ENCODE measurements around the gene SUPT4H1. TPM values are rescaled to one million over a fixed set of nuclear protein-coding genes. Genes with fewer than 3 reads are reported as not detected.

The SUPT4H1 gene
- total and polyA plus RNA-seq, 10 donors, result 37.8 to 106 (median 66.6) TPM

GRCh38 chr17:58330538-58330996 is 21.4 kb downstream of the SUPT4H1 start:
- peaks cover 0 to 24% (median 10%) of the 10 kb centered on the region in 6 donors for H3K36me3 ChIP-seq
- intact Hi-C loops (cut with DNase I; ENCODE audit: low total_unique reads), result no loop called here
- peak overlapping the region; percentile 36 to 100 (median 99) for H3K27ac ChIP-seq
- 10 to 59% (median 27%) methylated on average over 10 of the region's 10 CpGs for WGBS, 5 donors
- DNase-seq, result no peak
- peaks cover 0 to 10% (median 0%) of the 10 kb centered on the region in 7 donors for H3K27me3 ChIP-seq (replicated peaks in 1 of 7)
- H3K9me3 ChIP-seq, result no peaks in the 10 kb centered on the region
- H3K4me1 ChIP-seq, result peaks cover 7 to 83% (median 66%) of the 10 kb centered on the region in 6 donors
- TF ChIP-seq, protein P1, sequence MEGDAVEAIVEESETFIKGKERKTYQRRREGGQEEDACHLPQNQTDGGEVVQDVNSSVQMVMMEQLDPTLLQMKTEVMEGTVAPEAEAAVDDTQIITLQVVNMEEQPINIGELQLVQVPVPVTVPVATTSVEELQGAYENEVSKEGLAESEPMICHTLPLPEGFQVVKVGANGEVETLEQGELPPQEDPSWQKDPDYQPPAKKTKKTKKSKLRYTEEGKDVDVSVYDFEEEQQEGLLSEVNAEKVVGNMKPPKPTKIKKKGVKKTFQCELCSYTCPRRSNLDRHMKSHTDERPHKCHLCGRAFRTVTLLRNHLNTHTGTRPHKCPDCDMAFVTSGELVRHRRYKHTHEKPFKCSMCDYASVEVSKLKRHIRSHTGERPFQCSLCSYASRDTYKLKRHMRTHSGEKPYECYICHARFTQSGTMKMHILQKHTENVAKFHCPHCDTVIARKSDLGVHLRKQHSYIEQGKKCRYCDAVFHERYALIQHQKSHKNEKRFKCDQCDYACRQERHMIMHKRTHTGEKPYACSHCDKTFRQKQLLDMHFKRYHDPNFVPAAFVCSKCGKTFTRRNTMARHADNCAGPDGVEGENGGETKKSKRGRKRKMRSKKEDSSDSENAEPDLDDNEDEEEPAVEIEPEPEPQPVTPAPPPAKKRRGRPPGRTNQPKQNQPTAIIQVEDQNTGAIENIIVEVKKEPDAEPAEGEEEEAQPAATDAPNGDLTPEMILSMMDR (IDR thresholded peaks at IDR 0.05 in 8 of 11, conservative IDR thresholded peaks at IDR 0.05 in 3 of 11), result no peak
- TF ChIP-seq POLR2AphosphoS5 (IDR thresholded peaks at IDR 0.05) (peak in 1 of 3 donors; percentile 42), POLR2A (IDR thresholded peaks at IDR 0.05) (no peak)
- peak overlapping the region; percentile 90 to 100 (median 96) for H3K4me3 ChIP-seq

DNA sequence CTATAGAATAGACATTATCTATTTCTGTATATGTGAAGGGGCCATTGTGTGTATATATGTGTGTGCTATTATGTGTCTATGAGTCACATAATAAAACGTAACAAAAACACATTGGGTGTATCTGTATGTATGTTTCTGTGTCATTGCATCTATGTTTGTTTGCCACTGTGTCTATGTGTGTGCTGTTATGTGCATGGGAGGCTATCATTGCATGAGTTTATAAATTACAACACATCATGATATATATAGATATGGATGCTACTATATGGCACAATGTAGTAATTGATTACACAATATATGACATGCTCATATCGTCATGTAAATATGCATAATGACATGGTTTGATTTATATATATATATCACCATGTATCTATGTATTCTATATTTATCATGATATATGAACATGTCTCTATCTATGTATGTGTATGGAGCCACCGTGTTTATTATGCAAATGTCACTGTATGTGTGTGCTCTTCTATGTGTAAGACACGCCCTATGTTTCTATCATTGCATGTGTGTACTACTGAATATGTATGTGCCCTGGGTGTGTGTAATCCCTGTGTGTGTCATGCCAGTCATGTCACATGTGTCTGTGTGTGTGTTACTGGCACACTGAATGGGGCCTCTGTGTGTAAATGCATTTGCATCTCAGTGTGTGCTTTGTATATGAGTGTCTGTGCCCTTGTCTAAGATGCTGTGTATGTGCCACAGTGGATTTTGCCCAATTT is 22.0 kb downstream of the SUPT4H1 start:
- peaks cover 7 to 83% (median 66%) of the 10 kb centered on the region in 6 donors for H3K4me1 ChIP-seq
- DNase-seq, result no peak
- peak overlapping the region; percentile 36 to 100 (median 99) for H3K27ac ChIP-seq

GRCh38 chr17:58329035-58329809 is 22.8 kb downstream of the SUPT4H1 start:
- Histone ChIP-seq H3K9me3 (no peaks in the 10 kb centered on the region), H3K4me3 (peak overlapping the region; percentile 90 to 100 (median 96)), H3K27ac (peak overlapping the region; percentile 57 to 100 (median 99)), H3K36me3 (peaks cover 0 to 24% (median 10%) of the 10 kb centered on the region in 6 donors), H3K4me1 (peaks cover 0 to 83% (median 65%) of the 10 kb centered on the region in 6 donors), H3K27me3 (replicated peaks in 1 of 7) (peaks cover 0 to 24% (median 3%) of the 10 kb centered on the region in 7 donors)
- intact Hi-C loops (cut with DNase I; ENCODE audit: low total_unique reads), result no loop called here
- WGBS, 5 donors, result 10 to 18% (median 12%) methylated on average over 13 to 16 of the region's 16 CpGs
- peak; percentile 93 for DNase-seq
- TF ChIP-seq, protein P1 (IDR thresholded peaks at IDR 0.05 in 8 of 11, conservative IDR thresholded peaks at IDR 0.05 in 3 of 11), result peak; percentile 44 to 75 (median 53)
- TF ChIP-seq POLR2A (IDR thresholded peaks at IDR 0.05) (peak in 2 of 3 donors; percentile 7 to 27), POLR2AphosphoS5 (IDR thresholded peaks at IDR 0.05) (peak; percentile 62 to 95 (median 83))

More for the DNA sequence above, 22.0 kb downstream of the SUPT4H1 start:
- intact Hi-C loops (cut with DNase I; ENCODE audit: low total_unique reads), result no loop called here
- H3K36me3 ChIP-seq, result peaks cover 0 to 24% (median 10%) of the 10 kb centered on the region in 6 donors
- 25 to 35% (median 26%) methylated on average over 4 of the region's 4 CpGs for WGBS, 5 donors
- no peaks in the 10 kb centered on the region for H3K9me3 ChIP-seq
- peak overlapping the region; percentile 90 to 100 (median 96) for H3K4me3 ChIP-seq
- peaks cover 0 to 16% (median 0%) of the 10 kb centered on the region in 7 donors for H3K27me3 ChIP-seq (replicated peaks in 1 of 7)
- TF ChIP-seq, protein P1 (IDR thresholded peaks at IDR 0.05 in 8 of 11, conservative IDR thresholded peaks at IDR 0.05 in 3 of 11), result no peak
- TF ChIP-seq POLR2AphosphoS5 (IDR thresholded peaks at IDR 0.05) (peak in 1 of 3 donors; percentile 86), POLR2A (IDR thresholded peaks at IDR 0.05) (peak in 1 of 3 donors; percentile 7)

Data from spleen (tissue), 11 donors.